HG03097 (cell line): ENCODE measurements around the gene CGB5.

ENCODE experiments used
- ATAC-seq: cut with Tn5 transposase; IDR thresholded peaks from one replicate; pipeline ENCODE4 v1.9.1; 2021; ENCODE audit not compliant: unreplicated experiment, low FRiP score

CGB5 gene

DNA sequence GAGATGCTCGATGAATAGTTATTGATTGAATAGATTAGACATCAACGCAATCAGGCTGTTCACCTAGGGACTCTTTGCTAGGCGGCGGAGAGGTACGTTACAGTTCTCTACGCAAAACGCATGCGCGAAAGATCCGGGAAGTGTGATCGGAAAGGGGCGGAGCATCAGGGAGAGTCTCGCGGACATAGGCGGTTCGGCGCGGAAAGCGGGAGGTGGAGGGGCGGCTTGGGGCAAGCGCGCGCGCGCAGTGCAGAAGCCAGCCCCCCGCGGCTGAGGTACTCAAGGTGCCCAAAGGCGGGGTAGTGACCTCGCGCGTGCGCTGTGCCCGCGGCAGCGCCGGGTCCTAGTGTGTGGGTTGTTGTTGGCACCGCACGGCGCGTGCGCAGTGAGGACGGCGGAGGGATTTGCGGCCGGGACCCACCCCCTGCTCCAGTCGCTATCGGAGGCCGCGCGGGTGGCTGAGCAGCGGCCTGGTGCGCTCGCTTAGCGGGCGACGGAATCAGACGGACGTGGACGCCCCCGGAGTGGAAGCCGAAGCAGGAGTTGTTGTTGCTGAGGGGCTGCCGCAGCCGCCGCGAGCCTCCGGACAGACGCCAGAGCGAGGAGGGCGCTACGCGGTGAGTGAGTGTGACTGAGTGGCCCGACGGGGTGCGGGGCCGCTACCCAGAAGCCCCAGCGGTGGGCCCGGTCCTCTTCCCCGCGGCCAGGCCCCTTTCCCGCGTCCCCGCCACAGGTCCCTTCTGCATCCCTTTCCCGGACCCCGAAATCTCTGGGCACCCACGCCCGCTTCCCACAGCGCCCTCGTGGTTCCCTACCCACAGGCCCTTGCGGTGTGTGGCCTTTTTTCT is 41.6 kb downstream of the CGB5 start, which contains the start of gene SNRNP70:
TSS of gene SNRNP70 (plus strand) at position 432 of the 848 bp plus-strand sequence. CDS start 964 bp downstream, outside the sequence.
- peak; percentile 90 for ATAC-seq

DNA sequence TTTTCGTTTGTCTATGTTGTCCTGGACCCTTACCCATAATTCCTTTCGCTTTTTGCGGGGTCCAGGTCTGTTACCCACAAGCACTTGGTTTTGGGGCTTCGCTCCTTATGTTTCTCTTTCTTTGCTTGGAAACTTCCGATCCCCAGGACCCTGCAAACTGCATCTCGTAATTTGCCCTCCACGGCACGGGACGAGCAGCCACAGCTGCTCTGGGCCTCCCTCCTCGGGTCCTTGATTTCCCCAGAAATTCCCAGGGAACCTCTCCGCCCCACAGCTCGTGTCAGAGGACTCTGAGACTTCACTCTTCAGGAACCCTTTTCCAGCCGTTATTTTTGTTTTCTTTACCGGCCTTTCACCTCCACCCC is 42.2 kb downstream of the CGB5 start:
- no peak for ATAC-seq

DNA sequence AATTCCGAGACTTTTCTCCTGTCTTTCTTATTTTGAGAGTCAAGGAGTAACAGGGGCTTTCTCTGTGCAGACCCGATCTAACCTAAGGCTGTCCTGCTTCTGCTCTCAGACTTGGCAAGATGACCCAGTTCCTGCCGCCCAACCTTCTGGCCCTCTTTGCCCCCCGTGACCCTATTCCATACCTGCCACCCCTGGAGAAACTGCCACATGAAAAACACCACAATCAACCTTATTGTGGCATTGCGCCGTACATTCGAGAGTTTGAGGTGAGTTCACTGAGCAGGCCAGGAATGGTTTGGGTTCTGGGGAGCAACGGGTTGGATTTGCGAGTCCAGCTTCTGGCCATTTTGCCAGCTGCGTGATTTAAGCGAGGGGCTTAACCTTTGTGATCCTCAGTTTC is 42.6 kb downstream of the CGB5 start:
- ATAC-seq = no peak

DNA sequence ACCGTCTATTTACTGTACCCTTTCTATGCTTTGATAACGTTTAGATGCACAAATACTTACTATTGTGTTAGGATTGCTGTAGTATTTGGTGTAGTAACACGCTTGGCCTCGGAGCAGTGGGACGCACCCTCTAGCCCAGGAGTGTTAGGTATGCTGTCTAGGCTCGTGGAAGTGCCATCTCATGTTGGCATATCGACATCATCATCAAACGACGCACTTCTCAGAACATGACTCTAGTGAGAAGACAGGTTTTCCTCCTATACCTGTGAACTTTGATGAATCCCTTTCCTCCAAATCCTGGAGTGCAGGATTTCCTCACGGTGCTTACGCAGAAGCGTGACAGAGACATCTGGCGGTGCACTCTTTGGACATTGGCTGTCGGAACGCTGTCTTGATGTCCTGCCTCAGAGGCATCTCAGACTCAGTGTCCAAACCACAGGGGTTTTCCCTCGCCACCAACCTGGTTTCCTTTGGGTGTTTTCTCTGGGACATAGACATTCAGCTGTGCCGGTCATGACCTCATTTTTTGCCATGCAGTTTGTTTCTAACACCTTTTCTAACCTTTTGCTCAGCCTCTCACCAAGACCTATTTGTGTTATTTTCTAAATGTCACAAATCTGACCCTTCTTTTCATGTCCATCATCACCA is 47.9 kb downstream of the CGB5 start:
- ATAC-seq = no peak

DNA sequence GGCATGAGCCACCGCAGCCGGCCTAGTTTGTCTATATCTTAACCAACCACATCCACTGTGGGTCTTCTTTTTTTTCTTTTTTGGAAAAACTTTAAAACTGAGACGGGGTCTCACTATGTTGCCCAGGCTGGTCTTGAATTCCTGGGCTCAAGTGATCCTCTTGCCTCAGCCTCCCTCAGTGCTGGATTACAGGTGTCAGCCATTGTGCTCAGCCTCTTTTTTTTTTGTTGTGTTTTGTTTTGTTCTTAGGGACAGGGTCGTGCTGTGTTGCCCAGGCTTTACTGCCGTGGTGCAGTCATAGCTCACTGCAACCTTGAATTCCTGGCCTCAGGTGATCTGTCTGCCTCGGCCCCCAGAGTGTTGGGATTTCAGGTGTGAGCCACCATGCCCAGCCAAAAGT is 49.0 kb downstream of the CGB5 start:
- ATAC-seq = no peak
